Astrocyte (in vitro differentiated cells and primary cell): ENCODE data around the gene TRAFD1. TPM values are rescaled to one million over a fixed set of nuclear protein-coding genes. Genes with fewer than 3 reads are reported as not detected.

ENCODE experiments used
- DNase-seq: peaks from one replicate; pipeline ENCODE4 v3.0.0-alpha.2; 2010; ENCODE audit warnings: low read depth
- FAIRE-seq: peaks from 2 replicates; lab custom pipeline; 2011; peaks lifted over from hg19 to GRCh38; lab: Jason Lieb, UNC
- H2AFZ ChIP-seq: 2 replicates; pipeline ENCODE4 v1.6.0; 2012; ENCODE audit warnings: low read depth, low read length, inconsistent platforms
- H3K27ac ChIP-seq: 2 replicates; pipeline ENCODE4 v1.5.1; 2011; ENCODE audit warnings: low read depth, low read length, inconsistent platforms
- H3K27me3 ChIP-seq: 2 replicates; pipeline ENCODE4 v1.6.0; 2011; ENCODE audit warnings: low read length, inconsistent platforms; ENCODE audit not compliant: insufficient read depth
- H3K36me3 ChIP-seq: 2 replicates; pipeline ENCODE4 v1.5.1; 2011; ENCODE audit warnings: low read length, inconsistent platforms; ENCODE audit not compliant: insufficient read depth
- H3K4me1 ChIP-seq: 2 replicates; pipeline ENCODE4 v1.5.1; 2011; ENCODE audit warnings: low read length, inconsistent platforms; ENCODE audit not compliant: insufficient read depth
- H3K4me2 ChIP-seq: 2 replicates; pipeline ENCODE4 v1.6.0; 2012; ENCODE audit warnings: low read length, inconsistent platforms
- H3K4me3 ChIP-seq: 2 replicates; pipeline ENCODE4 v1.5.1; 2011; ENCODE audit warnings: low read depth, mild to moderate bottlenecking, low read length, inconsistent platforms; ENCODE audit not compliant: insufficient read depth
- H3K79me2 ChIP-seq: 2 replicates; pipeline ENCODE4 v1.6.0; 2012; ENCODE audit warnings: mild to moderate bottlenecking, low read length, inconsistent platforms; ENCODE audit not compliant: insufficient read depth
- H3K9ac ChIP-seq: 2 replicates; pipeline ENCODE4 v1.6.0; 2012; ENCODE audit warnings: mild to moderate bottlenecking, low read length, inconsistent platforms
- H3K9me3 ChIP-seq: 2 replicates; pipeline ENCODE4 v1.5.1; 2012; ENCODE audit warnings: low read depth, mild to moderate bottlenecking, low read length, inconsistent platforms; ENCODE audit not compliant: insufficient read depth
- H4K20me1 ChIP-seq: 2 replicates; pipeline ENCODE4 v1.6.0; 2012; ENCODE audit warnings: low read length, inconsistent platforms; ENCODE audit not compliant: insufficient read depth
- H3K27ac Mint-ChIP-seq: one replicate; pipeline ENCODE4 v1.8.0; 2021; ENCODE audit warnings: mild to moderate bottlenecking, mixed read lengths; ENCODE audit not compliant: unreplicated experiment
- H3K27me3 Mint-ChIP-seq: one replicate; pipeline ENCODE4 v1.8.0; 2021; ENCODE audit warnings: low read depth, mixed read lengths; ENCODE audit not compliant: unreplicated experiment
- H3K36me3 Mint-ChIP-seq: one replicate; pipeline ENCODE4 v1.8.0; 2021; ENCODE audit warnings: low read depth, mixed read lengths; ENCODE audit not compliant: unreplicated experiment
- H3K4me1 Mint-ChIP-seq: one replicate; pipeline ENCODE4 v1.8.0; 2021; ENCODE audit warnings: low read depth, mixed read lengths; ENCODE audit not compliant: unreplicated experiment
- H3K4me3 Mint-ChIP-seq: one replicate; pipeline ENCODE4 v1.8.0; 2021; ENCODE audit warnings: mild to moderate bottlenecking, moderate library complexity, mixed read lengths; ENCODE audit not compliant: unreplicated experiment
- H3K9me3 Mint-ChIP-seq: one replicate; pipeline ENCODE4 v1.8.0; 2021; ENCODE audit warnings: mild to moderate bottlenecking, mixed read lengths; ENCODE audit not compliant: unreplicated experiment
- EZH2 ChIP-seq: IDR thresholded peaks from 2 replicates; pipeline ENCODE4 v1.6.1; 2012; ENCODE audit warnings: mild to moderate bottlenecking, low read length, inconsistent platforms; ENCODE audit not compliant: insufficient read depth
- total RNA-seq: library from RNA; stranded (reverse); gene quantifications from 2 replicates; pipeline ENCODE4 v1.2.1, GENCODE V29; 2021
- TF ChIP-seq, protein P1 (sequence below): IDR thresholded peaks from 2 replicates; pipeline ENCODE4 v1.5.1; 2011; ENCODE audit warnings: low read depth, mild to moderate bottlenecking, inconsistent platforms, low read length, moderate library complexity; ENCODE audit not compliant: insufficient read depth

TRAFD1 gene
- total RNA-seq, 1 donor from 2014 or later = 35.6 TPM

DNA sequence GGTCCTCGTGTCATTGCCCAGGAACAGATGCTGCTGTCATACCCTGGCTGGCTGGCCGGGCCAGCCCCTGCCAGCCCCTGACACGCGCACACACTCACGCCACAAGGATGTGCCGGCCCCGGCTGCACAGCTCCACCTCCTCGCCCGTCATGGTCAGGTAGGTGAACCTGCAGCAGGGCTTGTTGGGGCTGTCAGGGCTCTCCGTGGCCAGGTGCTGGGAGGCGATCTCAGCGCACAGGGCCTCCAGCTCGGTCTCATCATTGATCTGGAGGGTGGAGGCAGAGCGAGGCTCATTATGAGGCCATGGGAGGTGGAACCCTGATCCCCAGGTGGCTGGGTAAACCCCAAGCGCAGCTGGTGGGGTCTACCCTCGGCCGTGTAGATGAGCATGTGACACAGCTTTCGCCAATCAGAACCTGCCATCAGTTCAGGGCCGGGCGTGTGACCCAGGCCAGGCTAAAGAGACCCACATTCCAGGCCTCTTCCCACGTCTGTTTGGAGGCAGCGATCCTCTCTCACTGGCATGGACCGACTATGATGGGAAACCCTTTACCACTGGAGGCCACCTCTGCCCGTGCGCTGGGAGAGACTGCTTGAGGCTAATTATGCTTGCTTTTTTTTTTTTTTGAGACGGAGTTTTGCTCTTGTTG is 38.8 kb downstream of the TRAFD1 start:
- H3K9me3 Mint-ChIP-seq = peaks cover 5% of the 10 kb centered on the region
- Histone ChIP-seq H3K36me3 (peaks cover 9% of the 10 kb centered on the region), H3K27ac (no peak overlapping the region), H3K4me1 (no peaks in the 10 kb centered on the region), H3K9ac (no peak overlapping the region), H3K9me3 (no peaks in the 10 kb centered on the region), H3K4me2 (no peak overlapping the region), H4K20me1 (no peaks in the 10 kb centered on the region), H2AFZ (no peak overlapping the region), H3K27me3 (no peaks in the 10 kb centered on the region), H3K4me3 (no peak overlapping the region), H3K79me2 (no peaks in the 10 kb centered on the region)
- no peaks in the 10 kb centered on the region for H3K27me3 Mint-ChIP-seq
- FAIRE-seq (no peak), DNase-seq (no peak)
- no peak overlapping the region for H3K27ac Mint-ChIP-seq
- peaks cover 30% of the 10 kb centered on the region for H3K36me3 Mint-ChIP-seq
- TF ChIP-seq EZH2 = no peak
- TF ChIP-seq, protein P1, sequence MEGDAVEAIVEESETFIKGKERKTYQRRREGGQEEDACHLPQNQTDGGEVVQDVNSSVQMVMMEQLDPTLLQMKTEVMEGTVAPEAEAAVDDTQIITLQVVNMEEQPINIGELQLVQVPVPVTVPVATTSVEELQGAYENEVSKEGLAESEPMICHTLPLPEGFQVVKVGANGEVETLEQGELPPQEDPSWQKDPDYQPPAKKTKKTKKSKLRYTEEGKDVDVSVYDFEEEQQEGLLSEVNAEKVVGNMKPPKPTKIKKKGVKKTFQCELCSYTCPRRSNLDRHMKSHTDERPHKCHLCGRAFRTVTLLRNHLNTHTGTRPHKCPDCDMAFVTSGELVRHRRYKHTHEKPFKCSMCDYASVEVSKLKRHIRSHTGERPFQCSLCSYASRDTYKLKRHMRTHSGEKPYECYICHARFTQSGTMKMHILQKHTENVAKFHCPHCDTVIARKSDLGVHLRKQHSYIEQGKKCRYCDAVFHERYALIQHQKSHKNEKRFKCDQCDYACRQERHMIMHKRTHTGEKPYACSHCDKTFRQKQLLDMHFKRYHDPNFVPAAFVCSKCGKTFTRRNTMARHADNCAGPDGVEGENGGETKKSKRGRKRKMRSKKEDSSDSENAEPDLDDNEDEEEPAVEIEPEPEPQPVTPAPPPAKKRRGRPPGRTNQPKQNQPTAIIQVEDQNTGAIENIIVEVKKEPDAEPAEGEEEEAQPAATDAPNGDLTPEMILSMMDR = no peak
- no peaks in the 10 kb centered on the region for H3K4me1 Mint-ChIP-seq
- H3K4me3 Mint-ChIP-seq = no peak overlapping the region

DNA sequence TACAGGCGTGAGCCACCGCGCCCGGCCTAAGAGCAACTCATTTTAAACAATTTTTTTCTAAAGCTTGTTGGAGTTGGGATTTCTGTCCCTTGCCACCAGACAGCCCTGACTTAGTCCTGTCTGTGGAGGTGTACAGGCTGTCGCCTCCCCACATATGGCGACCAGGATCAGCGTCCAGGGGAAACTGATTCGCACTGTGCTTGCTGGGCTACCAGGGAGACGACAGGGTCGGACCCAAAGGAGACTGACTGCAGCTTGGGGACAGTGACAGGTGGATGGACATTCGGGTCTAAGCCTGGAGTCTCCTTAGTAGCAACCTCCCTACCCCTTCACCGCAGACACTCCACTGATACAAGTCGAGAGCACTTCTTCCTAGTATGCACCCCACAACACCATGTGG is 40.3 kb downstream of the TRAFD1 start:
- DNase-seq = no peak
- peaks cover 2% of the 10 kb centered on the region for H3K9me3 Mint-ChIP-seq

More for the DNA sequence above, 40.3 kb downstream of the TRAFD1 start:
- TF ChIP-seq, protein P1 = no peak
- no peak for TF ChIP-seq EZH2
- Histone ChIP-seq H3K4me2 (no peak overlapping the region), H3K9me3 (no peaks in the 10 kb centered on the region), H3K36me3 (peaks cover 4% of the 10 kb centered on the region), H3K4me3 (no peak overlapping the region), H3K4me1 (no peaks in the 10 kb centered on the region), H3K27ac (no peak overlapping the region), H4K20me1 (no peaks in the 10 kb centered on the region), H2AFZ (no peak overlapping the region), H3K9ac (no peak overlapping the region), H3K27me3 (no peaks in the 10 kb centered on the region), H3K79me2 (no peaks in the 10 kb centered on the region)
- no peak for FAIRE-seq
- H3K4me3 Mint-ChIP-seq = no peak overlapping the region
- peaks cover 23% of the 10 kb centered on the region for H3K36me3 Mint-ChIP-seq
- no peaks in the 10 kb centered on the region for H3K27me3 Mint-ChIP-seq
- H3K4me1 Mint-ChIP-seq = no peaks in the 10 kb centered on the region
- no peak overlapping the region for H3K27ac Mint-ChIP-seq
